HepG2 (cell line): ENCODE results near the gene RERE. TPM values are rescaled to one million over a fixed set of nuclear protein-coding genes. Genes with fewer than 3 reads are reported as not detected.
A peak's percentile ranks its signal among the peaks of the same experiment; 100 is the strongest.

Experiments
- CEBPG ChIP-seq: IDR thresholded peaks from 2 replicates; pipeline ENCODE4 v1.6.1; 2016
- CREM ChIP-seq, 2 experiments: sonication (generic) in 1 of 2; formaldehyde crosslinking in 1 of 2; IDR thresholded peaks; 2 replicates each; pipeline versions ENCODE4 v1.4.0 to v1.6.1; 2016 to 2020; ENCODE audit warnings: antibody characterized with exemption in 1 of 2, mild to moderate bottlenecking in 1 of 2, missing genetic modification reagents in 1 of 2
- ETV6 ChIP-seq: sonication (generic); formaldehyde crosslinking; conservative IDR thresholded peaks from 2 replicates; pipeline ENCODE4 v1.4.0; 2020; ENCODE audit warnings: missing genetic modification reagents
- FOXA1 ChIP-seq, 2 experiments: fragments of 450-650 bp in 1 of 2; sonication (generic) in 1 of 2; formaldehyde crosslinking in 1 of 2; IDR thresholded peaks; 2 replicates each; pipeline versions ENCODE4 v1.4.0 to v1.6.1; 2016 to 2020; ENCODE audit warnings: missing genetic modification reagents in 1 of 2
- GLI4 ChIP-seq: sonication (generic); formaldehyde crosslinking; IDR thresholded peaks from 2 replicates; pipeline ENCODE4 v1.5.1; 2020; ENCODE audit warnings: missing genetic modification reagents, mild to moderate bottlenecking, moderate library complexity, borderline replicate concordance
- HES4 ChIP-seq: sonication (generic); formaldehyde crosslinking; IDR thresholded peaks from 2 replicates; pipeline ENCODE4 v1.9.0; 2021; ENCODE audit warnings: mild to moderate bottlenecking, missing genetic modification reagents, borderline replicate concordance
- HNRNPUL1 ChIP-seq: fragments of 200-400 bp; formaldehyde crosslinking; IDR thresholded peaks from 2 replicates; pipeline ENCODE4 v1.6.1; 2017; ENCODE audit warnings: low read depth, mild to moderate bottlenecking, low read length, moderate library complexity
- IRF2 ChIP-seq: IDR thresholded peaks from 2 replicates; pipeline ENCODE4 v1.6.1; 2018; ENCODE audit warnings: missing genetic modification reagents, missing compliant biosample characterization
- ISL2 ChIP-seq: sonication (generic); formaldehyde crosslinking; IDR thresholded peaks from 2 replicates; pipeline ENCODE4 v1.5.0; 2020; ENCODE audit warnings: missing genetic modification reagents
- ISX ChIP-seq: sonication (generic); formaldehyde crosslinking; conservative IDR thresholded peaks from 2 replicates; pipeline ENCODE4 v1.5.0; 2020; ENCODE audit warnings: missing genetic modification reagents
- KMT2A ChIP-seq: sonication (generic); formaldehyde crosslinking; IDR thresholded peaks from 2 replicates; pipeline ENCODE4 v1.4.0; 2020; ENCODE audit warnings: missing genetic modification reagents
- MEIS2 ChIP-seq: sonication (generic); formaldehyde crosslinking; IDR thresholded peaks from 2 replicates; pipeline ENCODE4 v1.9.0; 2021; ENCODE audit warnings: mild to moderate bottlenecking, missing genetic modification reagents
- NFE2L1 ChIP-seq: sonication (generic); formaldehyde crosslinking; IDR thresholded peaks from 2 replicates; pipeline ENCODE4 v1.4.0; 2020; ENCODE audit warnings: missing genetic modification reagents, mild to moderate bottlenecking, borderline replicate concordance
- NFRKB ChIP-seq: fragments of 450-650 bp; IDR thresholded peaks from 2 replicates; pipeline ENCODE4 v1.6.1; 2017
- NFYC ChIP-seq: IDR thresholded peaks from 2 replicates; pipeline ENCODE4 v1.6.1; 2016; ENCODE audit warnings: missing genetic modification reagents, missing compliant biosample characterization
- NR1H2 ChIP-seq: sonication (generic); formaldehyde crosslinking; IDR thresholded peaks from 2 replicates; pipeline ENCODE4 v1.8.1; 2022; ENCODE audit warnings: low read depth, missing genetic modification reagents, borderline replicate concordance
- RBM22 ChIP-seq: fragments of 200-400 bp; formaldehyde crosslinking; optimal IDR thresholded peaks from 2 replicates; pipeline ENCODE3; 2017; ENCODE audit warnings: mild to moderate bottlenecking, low read length, moderate library complexity
- SAP130 ChIP-seq: IDR thresholded peaks from 2 replicates; pipeline ENCODE4 v1.6.1; 2016; ENCODE audit warnings: low read depth
- SP4 ChIP-seq: sonication (generic); formaldehyde crosslinking; IDR thresholded peaks from 2 replicates; pipeline ENCODE4 v1.8.1; 2023; ENCODE audit warnings: mild to moderate bottlenecking, missing genetic modification reagents
- SRF ChIP-seq: IDR thresholded peaks from 2 replicates; pipeline ENCODE4 v1.6.1; 2011; ENCODE audit warnings: mild to moderate bottlenecking, low read depth, low read length, moderate library complexity
- ZNF350 ChIP-seq: sonication (generic); formaldehyde crosslinking; IDR thresholded peaks from 2 replicates; pipeline ENCODE4 v1.4.0; 2020; ENCODE audit warnings: mild to moderate bottlenecking, low read depth, missing genetic modification reagents, borderline replicate concordance
- ZNF780A ChIP-seq: sonication (generic); formaldehyde crosslinking; IDR thresholded peaks from 2 replicates; pipeline ENCODE4 v1.8.0; 2022; ENCODE audit warnings: mild to moderate bottlenecking, missing genetic modification reagents, moderate library complexity
- ZNF883 ChIP-seq: sonication (generic); formaldehyde crosslinking; IDR thresholded peaks from 2 replicates; pipeline ENCODE4 v1.5.1; 2020; ENCODE audit warnings: mild to moderate bottlenecking, missing genetic modification reagents; ENCODE audit errors: not compliant biosample characterization
- polyA plus RNA-seq, 8 experiments: library from polyadenylated mRNA; depleted of rRNA in 3 of 8; stranded (reverse) in 7 of 8; unstranded in 1 of 8; fragments of >200 nt; fragmentation: Illumina TruSeq in 4 of 8; extraction: Trizol in 4 of 8; gene quantifications; 2 replicates each; pipeline versions ENCODE4 v1.2.1 to v1.2.3, GENCODE V29; 2011 to 2016; ENCODE audit warnings: low read depth in 4 of 8, missing spikeins in 1 of 8, mixed read lengths in 1 of 8; ENCODE audit not compliant: insufficient read depth in 1 of 8
- total RNA-seq, 5 experiments: library from RNA; depleted of rRNA; stranded (reverse); fragments of >200 nt; fragmentation: Illumina TruSeq; extraction: Trizol; gene quantifications; 2 replicates each; pipeline ENCODE4 v1.2.3, GENCODE V29; 2016; ENCODE audit warnings: low read depth in 1 of 5
- TF ChIP-seq, protein P1 (sequence below): sonication (generic); formaldehyde crosslinking; IDR thresholded peaks from 2 replicates; pipeline ENCODE4 v1.4.0; 2020; ENCODE audit warnings: mild to moderate bottlenecking, missing genetic modification reagents, borderline replicate concordance
- TF ChIP-seq, protein P2 (sequence below): IDR thresholded peaks from 2 replicates; pipeline ENCODE4 v1.6.1; 2018; ENCODE audit warnings: missing genetic modification reagents, mild to moderate bottlenecking, missing compliant biosample characterization
- TF ChIP-seq, protein P3 (sequence below): sonication (generic); formaldehyde crosslinking; IDR thresholded peaks from 2 replicates; pipeline ENCODE4 v1.4.0; 2020; ENCODE audit warnings: missing genetic modification reagents

Gene RERE
- total and polyA plus RNA-seq, 2 of the 13 experiments (the other 11 are each of a cell fraction or from before 2014, with no cell fraction given), result 18.3 to 21.9 TPM

DNA sequence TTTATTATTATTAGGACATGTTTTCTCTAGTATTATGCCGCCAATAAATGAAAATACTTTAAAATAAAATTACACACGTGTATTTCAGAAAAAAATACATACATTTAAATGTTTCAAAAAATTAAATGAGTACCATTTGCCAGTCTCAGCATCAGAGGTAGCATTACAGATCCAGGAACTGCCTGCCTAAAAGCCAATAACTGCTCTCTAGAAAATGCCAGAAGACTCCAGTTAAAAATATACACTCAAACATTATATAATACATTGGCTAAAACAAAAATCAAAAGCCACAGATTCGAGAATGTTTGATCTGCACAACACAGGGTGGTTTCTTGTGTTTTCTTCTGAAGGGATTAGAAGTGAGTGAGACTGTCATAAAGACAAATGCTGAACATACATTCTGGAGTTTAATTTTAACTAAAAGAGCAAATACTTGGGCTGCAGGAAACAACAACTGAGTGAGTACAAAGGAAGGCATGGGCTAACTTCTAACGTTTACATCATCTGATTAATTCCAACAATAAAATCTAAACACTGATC is 105.5 kb downstream of the RERE start (continued):
- TF ChIP-seq, protein P1, sequence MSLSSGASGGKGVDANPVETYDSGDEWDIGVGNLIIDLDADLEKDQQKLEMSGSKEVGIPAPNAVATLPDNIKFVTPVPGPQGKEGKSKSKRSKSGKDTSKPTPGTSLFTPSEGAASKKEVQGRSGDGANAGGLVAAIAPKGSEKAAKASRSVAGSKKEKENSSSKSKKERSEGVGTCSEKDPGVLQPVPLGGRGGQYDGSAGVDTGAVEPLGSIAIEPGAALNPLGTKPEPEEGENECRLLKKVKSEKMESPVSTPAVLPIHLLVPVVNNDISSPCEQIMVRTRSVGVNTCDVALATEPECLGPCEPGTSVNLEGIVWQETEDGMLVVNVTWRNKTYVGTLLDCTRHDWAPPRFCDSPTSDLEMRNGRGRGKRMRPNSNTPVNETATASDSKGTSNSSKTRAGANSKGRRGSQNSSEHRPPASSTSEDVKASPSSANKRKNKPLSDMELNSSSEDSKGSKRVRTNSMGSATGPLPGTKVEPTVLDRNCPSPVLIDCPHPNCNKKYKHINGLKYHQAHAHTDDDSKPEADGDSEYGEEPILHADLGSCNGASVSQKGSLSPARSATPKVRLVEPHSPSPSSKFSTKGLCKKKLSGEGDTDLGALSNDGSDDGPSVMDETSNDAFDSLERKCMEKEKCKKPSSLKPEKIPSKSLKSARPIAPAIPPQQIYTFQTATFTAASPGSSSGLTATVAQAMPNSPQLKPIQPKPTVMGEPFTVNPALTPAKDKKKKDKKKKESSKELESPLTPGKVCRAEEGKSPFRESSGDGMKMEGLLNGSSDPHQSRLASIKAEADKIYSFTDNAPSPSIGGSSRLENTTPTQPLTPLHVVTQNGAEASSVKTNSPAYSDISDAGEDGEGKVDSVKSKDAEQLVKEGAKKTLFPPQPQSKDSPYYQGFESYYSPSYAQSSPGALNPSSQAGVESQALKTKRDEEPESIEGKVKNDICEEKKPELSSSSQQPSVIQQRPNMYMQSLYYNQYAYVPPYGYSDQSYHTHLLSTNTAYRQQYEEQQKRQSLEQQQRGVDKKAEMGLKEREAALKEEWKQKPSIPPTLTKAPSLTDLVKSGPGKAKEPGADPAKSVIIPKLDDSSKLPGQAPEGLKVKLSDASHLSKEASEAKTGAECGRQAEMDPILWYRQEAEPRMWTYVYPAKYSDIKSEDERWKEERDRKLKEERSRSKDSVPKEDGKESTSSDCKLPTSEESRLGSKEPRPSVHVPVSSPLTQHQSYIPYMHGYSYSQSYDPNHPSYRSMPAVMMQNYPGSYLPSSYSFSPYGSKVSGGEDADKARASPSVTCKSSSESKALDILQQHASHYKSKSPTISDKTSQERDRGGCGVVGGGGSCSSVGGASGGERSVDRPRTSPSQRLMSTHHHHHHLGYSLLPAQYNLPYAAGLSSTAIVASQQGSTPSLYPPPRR (CRISPR knock-in tag), result peak; percentile 52; the same call in 1 of the 2 replicates
- TF ChIP-seq RBM22, result no peak
- TF ChIP-seq SAP130, result peak; percentile 79
- TF ChIP-seq NFYC, result no peak
- peak; percentile 59 for TF ChIP-seq CEBPG (CRISPR knock-in tag)
- TF ChIP-seq HES4 (CRISPR knock-in tag), result no peak
- TF ChIP-seq SRF, result no peak
- TF ChIP-seq ZNF883 (CRISPR knock-in tag), result no peak
- TF ChIP-seq ZNF350 (CRISPR knock-in tag), result no peak
- TF ChIP-seq ISL2 (CRISPR knock-in tag), result peak; percentile 90
- TF ChIP-seq ZNF780A (CRISPR knock-in tag), result no peak
- TF ChIP-seq IRF2 (CRISPR knock-in tag), result peak; percentile 40; the same call in 1 of the 2 replicates
- TF ChIP-seq HNRNPUL1, result 0 out of 2 replicates have a peak, but pooled peaks have one; percentile 63
- TF ChIP-seq NR1H2 (CRISPR knock-in tag), result no peak
- TF ChIP-seq CREM (IDR thresholded peaks at IDR 0.05), result peak; percentile 72; the same call in 1 of the 2 replicates
- TF ChIP-seq CREM (CRISPR knock-in tag; IDR thresholded peaks at IDR 0.05), result no peak
- no peak for TF ChIP-seq ETV6 (CRISPR knock-in tag)
- TF ChIP-seq NFRKB, result no peak
- no peak for TF ChIP-seq FOXA1 (IDR thresholded peaks at IDR 0.05)
- TF ChIP-seq FOXA1 (CRISPR knock-in tag; IDR thresholded peaks at IDR 0.05), result peak; percentile 29; the same call in 1 of the 2 replicates
- TF ChIP-seq GLI4, result no peak
- no peak for TF ChIP-seq NFE2L1 (CRISPR knock-in tag)
- no peak for TF ChIP-seq SP4 (CRISPR knock-in tag)
- TF ChIP-seq MEIS2 (CRISPR knock-in tag), result peak; percentile 86
- TF ChIP-seq, protein P2, sequence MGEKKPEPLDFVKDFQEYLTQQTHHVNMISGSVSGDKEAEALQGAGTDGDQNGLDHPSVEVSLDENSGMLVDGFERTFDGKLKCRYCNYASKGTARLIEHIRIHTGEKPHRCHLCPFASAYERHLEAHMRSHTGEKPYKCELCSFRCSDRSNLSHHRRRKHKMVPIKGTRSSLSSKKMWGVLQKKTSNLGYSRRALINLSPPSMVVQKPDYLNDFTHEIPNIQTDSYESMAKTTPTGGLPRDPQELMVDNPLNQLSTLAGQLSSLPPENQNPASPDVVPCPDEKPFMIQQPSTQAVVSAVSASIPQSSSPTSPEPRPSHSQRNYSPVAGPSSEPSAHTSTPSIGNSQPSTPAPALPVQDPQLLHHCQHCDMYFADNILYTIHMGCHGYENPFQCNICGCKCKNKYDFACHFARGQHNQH (CRISPR knock-in tag), result 0 out of 2 replicates have a peak, but pooled peaks have one; percentile 17
- TF ChIP-seq, protein P3, sequence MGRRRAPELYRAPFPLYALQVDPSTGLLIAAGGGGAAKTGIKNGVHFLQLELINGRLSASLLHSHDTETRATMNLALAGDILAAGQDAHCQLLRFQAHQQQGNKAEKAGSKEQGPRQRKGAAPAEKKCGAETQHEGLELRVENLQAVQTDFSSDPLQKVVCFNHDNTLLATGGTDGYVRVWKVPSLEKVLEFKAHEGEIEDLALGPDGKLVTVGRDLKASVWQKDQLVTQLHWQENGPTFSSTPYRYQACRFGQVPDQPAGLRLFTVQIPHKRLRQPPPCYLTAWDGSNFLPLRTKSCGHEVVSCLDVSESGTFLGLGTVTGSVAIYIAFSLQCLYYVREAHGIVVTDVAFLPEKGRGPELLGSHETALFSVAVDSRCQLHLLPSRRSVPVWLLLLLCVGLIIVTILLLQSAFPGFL (CRISPR knock-in tag), result no peak
- no peak for TF ChIP-seq ISX
- TF ChIP-seq KMT2A, result no peak
